Activated CD4-positive, CD25-positive, alpha-beta regulatory T cell (primary cell): ENCODE data around the gene WNT16.

Experiments
- DNase-seq, 4 experiments: peaks; one replicate each; lab custom pipeline; 2025; lab: John Stamatoyannopoulos, UW

WNT16 gene

DNA sequence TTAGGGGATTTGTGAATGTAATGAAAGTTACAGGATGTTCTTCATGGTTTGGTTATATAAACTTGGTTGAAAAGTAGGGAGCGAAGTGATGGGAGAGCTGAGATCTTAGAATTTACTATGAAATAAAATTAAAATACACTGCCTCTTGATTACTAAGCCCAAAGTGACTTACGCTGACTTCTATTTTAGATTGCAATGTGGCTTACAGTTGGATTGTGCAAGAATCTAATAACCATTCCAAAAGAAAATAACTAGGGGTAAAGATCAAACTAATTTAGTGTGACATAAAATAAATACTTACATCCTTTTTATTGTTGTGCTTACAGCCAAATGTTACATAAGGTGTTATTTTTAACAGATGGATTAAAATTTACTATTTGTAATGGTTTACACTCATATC is 15.3 kb downstream of the WNT16 start:
- no peak for DNase-seq

DNA sequence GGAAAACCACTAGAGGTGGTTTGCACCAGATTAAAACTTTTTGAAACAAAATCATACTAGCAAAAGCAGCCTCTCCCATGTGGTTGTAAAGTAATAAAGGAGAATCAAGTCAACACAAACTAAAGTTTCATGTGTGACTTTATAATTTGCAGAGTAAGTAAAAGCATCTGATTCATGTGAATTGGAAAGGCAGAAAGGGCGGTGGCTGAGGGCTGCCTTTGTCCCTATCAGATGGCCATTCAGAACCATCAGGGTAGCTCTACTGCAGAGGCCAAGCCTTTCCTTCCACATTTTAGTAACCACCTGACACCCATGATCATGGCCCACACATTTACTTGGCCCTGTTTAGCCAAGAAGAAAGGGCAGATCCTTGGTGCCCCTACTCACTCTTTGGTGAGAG is 15.7 kb downstream of the WNT16 start:
- no peak for DNase-seq

DNA sequence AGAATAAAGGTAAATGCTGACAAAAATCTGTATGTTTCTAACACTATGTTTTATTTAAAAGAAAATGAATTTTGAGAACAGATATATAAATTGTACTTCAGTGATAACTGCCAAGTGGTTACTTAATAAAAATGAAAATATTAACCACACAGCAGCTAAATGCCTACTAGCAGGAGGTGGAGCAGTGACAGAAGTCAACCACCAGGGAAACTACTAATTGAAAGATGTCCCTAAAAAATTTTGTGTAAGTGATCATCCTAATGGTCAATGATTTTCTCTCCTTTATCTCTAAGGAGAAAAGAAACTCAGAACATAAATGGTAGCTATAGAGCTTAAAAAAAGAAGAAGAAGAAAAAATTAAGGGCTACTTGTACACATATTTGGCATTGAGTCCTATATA is 22.9 kb downstream of the WNT16 start:
- DNase-seq, result no peak

DNA sequence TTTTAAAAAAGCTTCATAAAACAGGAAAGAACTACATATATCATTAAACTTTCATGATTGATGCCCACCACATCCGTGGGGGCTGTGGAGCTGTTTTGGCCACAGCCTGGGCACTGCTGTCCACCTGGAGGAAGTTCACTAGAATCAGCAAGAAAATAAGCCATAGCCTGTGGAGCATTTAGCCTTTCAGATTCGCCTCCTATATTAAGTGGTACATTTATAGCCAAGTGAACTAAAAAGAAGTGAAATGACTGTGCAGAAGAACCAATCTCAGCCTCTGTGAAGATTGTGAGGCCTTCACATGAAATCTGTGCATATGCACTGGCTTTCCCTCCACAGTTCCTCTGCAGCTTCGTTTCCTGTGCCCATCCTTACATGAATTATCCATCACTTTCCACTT is 23.5 kb downstream of the WNT16 start:
- DNase-seq, result no peak

DNA sequence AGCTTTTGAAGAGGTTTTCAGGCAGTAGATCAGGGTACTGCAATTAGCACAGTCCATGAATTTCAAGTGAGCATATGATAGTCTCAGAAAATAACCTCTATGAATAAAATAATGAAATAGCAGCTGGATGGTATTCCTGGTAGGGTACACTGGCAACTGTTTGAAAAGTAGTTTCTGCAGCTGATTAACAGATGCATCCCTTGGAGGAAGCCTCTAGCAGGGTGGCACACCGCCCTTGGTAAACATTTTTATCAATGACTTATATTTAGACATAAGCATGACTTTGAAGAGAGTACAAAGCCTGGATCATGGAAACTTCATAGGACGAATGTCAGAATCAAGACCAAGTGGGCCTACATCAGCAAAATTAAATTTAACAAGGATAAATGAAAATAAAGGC is 26.8 kb downstream of the WNT16 start:
- no peak for DNase-seq

DNA sequence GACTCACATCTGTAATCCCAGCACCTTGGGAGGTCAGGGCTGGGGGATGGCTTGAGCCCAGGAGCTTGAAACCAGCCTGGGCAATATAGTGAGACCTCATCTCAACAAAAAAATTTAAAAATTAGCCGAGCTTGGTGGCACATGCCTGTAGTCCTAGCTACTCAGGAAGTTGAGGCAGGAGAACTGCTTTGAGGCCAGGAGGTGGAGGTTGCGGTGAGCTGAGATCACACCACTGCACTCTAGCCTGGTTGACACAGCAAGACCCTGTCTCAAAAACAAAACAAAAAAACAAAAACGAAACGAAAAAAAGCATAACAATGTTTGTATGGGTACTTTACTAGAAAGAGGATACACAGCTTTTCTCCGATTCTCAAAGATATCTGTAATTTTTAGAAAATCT is 31.8 kb downstream of the WNT16 start:
- no peak for DNase-seq

DNA sequence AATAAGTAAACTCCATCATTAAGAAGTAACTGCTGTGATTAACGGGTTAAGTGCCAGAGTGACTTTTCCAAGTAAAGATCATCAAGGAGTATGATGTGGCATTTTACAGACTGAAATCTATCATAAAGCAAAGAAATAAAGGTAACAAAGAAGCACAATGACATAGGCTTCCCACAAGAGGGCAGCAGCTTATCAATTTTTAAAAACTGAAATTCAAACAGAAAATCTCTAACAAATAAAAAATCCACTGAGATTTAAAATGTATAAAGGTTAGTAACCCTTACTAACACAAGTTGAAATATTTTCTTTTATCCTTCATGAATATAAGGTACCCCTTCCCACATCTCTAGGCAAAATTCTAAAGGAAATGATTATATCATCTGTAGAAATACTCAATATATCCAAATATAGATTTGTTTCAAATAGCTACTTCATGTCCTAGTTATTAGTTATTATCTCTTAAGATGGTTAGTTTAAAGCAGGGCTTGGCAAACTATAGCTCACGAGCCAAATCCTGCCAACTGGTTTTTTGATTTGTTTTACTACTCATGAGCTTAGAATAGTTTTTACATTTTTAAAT is 38.1 kb downstream of the WNT16 start:
- DNase-seq, result no peak

DNA sequence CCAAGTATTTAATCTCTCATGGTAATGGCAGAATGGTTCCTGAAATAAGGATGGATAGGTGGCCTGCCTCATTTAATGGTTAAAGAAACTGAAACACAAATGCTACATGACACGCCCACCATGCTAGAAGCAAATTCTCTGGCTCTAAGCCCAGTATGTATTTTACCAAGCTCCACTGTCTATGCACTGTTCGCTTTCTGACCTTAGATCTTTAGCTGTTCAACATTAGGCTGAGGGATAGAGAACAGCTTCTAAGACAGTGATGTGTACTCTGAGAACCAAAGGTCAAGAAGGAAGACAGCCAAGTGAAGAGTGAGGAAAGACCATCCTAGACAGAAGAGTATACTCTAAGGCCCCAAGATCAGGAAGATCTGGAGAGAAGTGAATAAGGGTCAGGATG is 40.7 kb downstream of the WNT16 start:
- DNase-seq, result no peak

DNA sequence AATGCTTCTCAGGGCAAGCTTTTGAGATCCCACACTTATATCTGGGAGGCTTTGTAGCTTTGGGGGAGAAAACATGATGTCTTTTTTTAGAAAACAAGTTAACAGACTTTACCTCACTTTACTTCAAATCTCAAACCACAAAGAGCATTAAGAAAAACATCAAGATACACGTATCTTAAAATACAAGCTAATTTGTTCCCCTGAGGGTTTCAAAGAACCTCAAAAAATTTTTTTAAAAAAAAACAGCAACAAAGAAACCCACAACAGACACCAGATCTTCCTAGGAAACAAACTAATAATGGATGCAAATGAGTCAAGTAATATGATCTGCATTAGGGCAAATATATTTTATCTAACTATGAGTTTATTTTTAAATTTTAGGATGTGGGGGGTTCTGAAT is 42.6 kb downstream of the WNT16 start:
- no peak for DNase-seq

DNA sequence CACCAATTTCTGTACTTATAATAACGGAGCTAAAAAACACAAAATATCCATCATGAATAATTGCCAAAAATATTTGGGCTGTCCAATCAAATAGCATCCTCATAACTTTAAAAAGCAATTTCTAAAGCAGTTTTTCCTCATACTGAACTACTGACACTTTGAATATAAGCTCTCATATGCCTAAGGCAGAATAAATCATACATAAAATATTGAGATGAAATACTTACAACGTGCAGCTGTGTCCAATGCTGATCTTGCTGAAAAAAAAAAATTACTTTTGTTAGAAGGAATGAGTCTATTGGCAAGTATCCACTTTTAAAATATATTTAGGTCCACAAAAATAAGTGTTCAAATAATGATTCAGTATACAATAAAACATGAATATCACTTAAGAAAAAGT is 43.1 kb downstream of the WNT16 start:
- DNase-seq, result no peak

DNA sequence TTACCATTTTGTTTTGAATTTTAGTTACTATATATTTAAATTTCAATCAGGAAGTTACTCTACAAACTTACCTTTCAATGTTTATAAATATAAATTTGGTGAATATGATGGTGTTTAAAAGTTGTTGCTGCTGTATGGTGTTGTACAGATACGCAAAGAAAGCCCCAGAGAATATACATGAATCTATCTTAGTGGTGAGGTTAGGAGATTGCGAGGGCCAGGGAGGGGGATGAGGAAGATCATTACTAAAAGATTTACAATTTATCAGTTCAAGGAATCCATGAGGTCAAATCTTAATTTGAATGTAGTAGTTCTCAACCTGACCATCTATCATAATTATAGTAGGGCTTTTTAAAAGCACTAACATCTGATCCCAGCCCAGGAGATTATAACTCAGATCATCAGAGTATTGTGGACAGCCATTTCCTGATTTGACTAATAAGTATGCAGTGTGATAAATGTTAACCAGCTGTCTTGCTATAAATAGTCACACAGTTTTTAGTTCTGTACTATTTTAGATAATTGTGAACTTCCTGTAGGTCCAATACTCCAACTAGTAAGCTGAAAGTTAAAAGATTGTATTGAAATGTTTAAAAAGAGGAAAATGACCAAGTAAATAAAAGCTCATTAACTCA is 43.7 kb downstream of the WNT16 start:
- DNase-seq, result no peak

DNA sequence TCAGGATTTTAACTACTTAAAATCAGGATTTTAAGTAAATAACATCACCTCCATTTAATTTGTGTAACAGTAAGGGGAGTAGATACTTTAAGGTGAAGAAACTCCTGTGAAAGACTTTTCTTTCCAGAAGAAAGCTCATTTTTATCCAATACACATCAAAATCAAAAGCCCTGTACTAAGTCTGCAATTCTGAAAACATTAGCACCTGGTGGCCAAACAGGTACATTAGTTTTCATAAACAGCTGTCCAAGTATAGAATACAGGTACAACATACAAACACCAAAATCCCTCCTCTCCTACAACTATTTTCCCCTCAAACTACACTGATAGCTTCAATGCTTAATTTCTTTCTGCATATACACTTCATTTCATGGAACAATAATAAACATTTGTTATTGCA is 44.4 kb downstream of the WNT16 start:
- DNase-seq, result no peak

DNA sequence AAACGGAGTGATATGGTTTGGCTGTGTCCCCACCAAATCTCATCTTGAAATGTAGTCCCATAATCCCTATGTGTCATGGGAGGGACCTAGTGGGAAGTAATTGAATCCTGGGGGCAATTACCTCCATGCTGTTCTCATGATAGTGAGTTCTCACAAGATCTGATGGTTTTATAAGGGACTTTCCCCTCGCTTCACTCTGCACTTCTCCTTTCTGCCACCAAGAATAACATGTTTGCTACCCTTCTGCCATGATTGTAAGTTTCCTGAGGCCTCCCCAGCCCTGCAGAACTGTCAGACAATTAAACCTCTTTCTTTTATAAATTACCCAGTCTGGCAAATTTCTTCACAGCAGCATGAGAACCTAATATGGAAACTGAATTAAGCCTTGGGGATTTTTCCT is 48.2 kb downstream of the WNT16 start:
- DNase-seq, result no peak

DNA sequence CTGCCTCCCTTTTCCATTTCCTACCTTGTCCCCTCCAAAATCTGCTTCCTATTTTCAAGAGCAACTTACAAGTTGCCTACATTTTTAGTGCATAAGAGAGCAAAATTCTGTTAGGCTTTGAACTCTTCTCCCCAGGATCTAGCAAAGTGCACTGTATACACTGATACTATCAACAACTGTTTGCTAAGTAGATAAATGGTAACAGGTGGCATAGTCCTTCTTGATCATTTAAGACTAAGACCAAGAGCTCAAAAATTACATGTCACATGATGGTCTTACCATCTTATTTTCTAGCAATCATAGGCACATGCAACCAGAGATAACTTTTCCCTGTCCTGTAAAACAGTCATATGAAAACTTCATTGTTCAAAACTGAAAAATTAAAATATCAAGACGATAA is 51.1 kb downstream of the WNT16 start:
- no peak for DNase-seq

DNA sequence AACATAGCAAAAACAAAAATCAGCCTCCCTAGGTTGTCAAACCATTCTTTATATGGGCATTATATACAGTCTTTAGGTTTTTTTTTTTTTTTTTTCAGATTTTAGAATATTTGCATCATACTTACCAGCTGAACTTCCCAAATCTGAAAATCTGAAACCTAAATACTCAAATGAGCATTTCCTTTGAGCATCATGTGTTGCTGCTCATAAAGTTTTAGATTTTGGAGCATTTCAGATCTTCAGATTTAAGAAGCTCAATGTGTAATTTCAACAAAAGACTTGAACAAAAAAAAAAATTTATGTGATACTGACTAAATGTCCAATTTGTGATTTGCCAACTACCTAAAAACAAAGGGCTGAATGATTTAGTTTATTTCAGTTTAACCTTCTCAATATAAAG is 53.7 kb downstream of the WNT16 start:
- no peak for DNase-seq

DNA sequence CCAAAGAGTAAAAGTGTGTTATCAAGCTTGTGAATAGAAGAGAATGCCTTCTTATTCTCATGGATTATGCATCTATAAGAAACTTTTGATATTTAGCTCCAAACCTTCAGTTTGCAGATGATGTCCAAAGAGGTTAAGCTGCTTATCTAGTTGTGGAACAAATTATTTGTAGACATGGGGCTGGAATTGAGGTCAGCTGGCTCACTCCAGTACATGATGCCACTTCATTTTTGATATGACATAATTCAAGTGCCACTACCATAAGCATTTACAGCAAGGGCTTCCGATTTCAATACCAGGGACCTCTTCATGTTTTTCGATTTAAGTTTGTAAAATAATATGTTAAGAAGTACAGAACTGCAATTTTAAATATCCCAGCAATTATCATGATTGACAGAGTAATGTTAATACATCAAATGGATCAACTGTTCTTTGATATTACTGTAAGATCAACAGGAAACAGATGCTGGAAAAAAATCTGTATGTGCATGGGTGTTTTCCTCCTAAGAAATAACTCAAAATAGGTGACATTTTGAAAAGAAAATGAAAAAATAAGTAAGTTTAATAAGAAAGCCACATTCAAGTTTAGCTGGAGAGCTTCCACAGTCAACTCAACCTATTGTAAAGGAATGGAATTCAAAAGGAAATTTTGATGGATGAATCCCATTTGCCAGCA is 54.6 kb downstream of the WNT16 start:
- no peak for DNase-seq

DNA sequence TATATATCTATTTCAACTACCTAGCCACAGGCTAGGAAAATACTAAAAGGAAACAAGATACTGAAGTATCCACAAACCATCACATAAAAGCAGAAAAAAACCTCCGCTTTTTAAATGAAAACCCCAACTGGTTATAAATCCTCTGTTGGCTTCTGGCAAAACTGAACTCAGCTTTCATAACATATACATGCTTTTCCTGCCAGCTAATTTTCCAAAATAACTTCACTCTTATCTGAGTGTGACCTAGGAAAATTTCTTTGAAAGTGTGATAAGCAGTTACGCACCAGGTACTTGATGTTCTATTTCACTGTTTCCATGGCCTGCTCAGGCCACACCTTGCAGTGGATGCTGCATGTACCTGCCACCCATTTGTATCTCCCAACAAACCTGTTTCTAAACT is 55.5 kb downstream of the WNT16 start:
- no peak for DNase-seq

DNA sequence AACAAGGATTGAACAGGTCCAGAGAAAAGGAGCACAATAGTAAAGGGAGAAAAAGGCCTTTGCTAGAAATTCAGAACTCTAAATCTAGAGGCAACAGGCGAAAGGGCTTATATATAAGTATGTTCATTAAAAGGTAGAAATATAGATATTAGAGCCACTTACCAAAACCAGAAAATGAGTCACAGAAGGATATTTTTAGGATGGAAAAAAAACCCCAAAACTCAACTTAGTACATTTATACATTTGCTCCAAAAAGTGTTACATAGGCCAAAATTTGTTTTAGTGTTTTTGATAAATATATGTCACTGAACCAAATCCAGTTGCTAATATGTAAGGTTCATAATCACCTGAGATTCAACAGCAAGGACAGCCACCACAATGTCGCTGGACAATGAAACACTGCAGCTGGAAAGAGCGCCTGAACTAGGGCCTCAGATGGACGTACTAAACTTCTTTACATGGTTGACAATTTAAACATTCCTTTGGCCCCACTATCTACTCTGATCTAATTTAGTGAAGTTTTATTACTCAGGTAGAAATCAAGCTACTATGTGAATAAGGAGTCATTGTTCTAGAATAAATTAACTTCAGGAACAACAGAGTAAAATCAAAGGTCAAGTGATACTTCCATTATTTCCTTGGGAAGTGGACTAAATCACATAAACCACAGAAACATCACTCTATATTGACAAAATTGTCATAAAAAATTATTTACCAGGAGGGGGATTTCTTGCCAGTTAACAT is 56.4 kb downstream of the WNT16 start:
- DNase-seq, result no peak

DNA sequence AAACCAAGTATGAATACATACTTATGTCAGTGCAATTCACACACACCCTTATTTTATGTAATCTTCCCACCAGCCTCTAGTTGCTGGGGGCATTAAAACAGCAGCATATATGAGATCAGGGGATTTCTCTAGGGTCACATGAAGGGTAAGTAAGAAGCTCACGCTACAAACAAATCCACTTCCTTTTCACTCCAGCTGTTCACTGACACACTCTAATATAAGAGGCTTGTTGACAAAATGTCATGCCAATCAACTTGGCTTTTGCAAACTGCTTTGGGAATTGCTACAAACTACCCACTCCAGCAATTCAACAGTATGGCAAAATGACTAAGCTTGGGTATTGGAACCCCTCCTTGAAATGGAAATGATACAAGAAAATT is 57.0 kb downstream of the WNT16 start:
- DNase-seq, result no peak

DNA sequence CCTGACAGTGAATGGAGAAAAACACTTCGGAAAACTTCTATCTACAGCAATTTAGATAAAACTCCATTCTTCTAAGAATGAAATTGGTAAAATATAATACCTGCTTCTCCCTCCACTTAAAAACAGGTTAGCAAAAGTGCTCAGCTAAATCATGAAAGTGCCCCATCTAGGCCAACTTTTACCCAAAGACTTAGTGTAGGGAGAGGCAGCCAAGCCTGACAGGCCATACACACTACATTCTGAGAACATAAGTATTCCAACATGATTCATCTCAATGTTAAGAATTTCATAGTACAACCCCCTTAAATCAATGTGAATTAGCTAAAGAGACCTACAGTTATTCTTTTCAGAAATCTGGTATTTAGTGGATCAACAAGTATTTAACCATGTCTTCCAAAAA is 60.1 kb downstream of the WNT16 start:
- DNase-seq, result no peak

DNA sequence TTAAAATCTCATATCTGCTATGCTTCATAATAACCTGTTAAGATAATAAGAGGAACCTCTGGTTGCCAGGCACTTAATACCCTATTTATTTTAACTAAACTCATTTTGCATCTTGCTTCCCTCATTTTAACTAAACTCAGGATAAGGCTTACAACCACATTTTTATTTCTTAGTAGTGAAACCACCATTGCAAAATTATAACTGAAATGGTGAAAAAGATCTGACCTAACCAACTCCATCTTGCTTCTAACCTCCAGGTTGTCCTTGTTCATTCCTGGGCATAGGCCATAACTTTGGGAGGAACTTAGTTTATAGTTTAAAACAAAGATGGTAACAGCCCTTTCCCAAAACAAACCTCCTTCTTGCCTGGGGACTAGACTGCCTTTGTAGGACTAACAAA is 61.3 kb downstream of the WNT16 start:
- DNase-seq, result no peak

DNA sequence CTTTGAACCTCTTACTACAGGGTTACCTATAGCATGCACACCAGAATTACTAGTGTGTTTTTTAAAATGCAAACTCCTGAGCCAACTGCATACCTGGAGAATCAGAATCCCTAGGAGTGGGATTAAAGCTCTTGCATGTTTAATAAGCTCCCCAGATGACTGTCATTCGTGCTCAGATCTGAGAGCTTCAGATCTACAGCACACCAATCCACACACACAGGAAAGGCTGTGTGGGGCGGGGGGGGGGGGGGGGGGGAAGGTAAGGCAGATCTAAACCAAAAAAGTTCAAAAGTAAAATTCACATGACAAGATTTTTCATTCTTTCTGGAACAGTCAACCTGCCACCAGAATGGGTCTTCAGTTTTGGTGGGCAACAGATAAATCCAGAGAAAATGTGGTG is 61.8 kb downstream of the WNT16 start:
- no peak for DNase-seq
